Nucleus accumbens (tissue), 56 donors: Measurements from ENCODE around the gene ATG7.
"Not testable (repeated sequence)": the region's sequence is repeated elsewhere in the genome, so short reads cannot be mapped to it uniquely, and the experiment has no call there.

ENCODE experiments used
- DNase-seq, 56 donors: peaks; one replicate each; lab custom pipeline; 2025; lab: John Stamatoyannopoulos, UW

The ATG7 gene

DNA sequence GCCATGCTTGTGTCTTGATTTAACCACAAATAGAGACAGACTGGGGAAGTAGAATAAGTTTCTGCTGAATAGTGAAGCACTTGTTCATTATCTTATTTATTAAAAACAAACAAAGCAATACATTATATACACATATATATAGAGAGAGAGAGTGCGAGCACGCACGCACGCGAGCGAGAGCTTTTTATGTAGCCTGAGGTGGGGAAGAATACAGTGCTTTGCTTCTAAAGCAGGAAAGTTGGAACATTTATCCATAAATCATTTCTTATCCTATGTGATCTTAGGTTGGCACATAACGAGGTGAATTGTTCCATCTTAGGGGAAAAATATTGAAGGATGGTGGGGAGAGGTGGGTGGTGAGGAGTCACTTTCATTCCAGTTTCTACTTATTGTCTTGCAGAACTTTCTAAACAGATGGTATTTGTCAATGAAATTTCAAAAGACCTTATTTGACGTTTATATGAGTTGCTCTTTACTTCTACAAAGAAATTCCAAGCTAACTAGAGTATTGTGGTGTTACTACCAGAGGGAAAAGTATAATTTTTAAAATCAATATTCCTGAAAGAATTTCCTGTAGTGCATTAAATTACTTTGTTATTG lies 110.0 kb downstream of the ATG7 start:
- no peak for DNase-seq

- no peak for DNase-seq
These were observed 111.9 kb downstream of the ATG7 start for GRCh38 chr3:11384074-11384473.

DNA sequence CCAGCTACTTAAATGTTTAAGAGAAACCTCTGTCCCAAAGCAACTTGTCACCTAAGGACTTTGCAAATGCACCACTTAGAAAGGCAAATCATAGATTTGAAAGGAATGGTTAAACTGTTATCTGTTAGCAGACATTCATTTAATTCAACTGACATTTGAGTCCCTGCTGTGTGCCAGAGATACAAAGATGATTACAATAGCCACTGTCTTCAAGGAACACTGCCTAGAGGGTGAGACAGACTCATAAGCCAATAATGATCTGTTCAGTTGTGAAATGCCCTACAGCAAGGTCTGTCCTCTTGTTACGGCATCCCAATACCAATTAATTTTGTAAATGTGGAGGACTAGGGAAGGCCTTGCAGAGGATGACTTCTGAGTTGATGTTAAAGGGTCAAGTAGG lies 113.1 kb downstream of the ATG7 start:
- no peak for DNase-seq

DNA sequence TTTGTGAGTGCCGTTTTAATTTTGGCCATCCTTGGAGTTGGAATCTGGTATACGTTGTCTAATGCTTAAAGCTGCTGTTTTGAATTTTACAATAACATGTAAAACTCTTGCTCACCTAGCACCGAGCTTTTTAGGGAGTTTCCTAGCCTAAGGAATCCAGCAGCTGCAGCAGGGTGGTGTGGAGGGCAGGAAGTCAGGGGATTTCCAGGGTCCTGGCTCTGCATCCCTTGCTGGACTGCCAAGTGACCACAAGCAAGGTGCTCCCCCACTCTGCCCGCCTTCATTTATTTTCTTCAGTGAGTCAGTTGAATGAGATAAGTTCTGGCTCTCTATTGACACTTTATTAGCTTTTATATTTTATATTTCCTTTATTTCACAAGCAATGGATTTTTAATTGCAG lies 113.7 kb downstream of the ATG7 start:
- DNase-seq: no peak

- no peak for DNase-seq
These were observed 114.4 kb downstream of the ATG7 start for GRCh38 chr3:11386465-11387113.

DNA sequence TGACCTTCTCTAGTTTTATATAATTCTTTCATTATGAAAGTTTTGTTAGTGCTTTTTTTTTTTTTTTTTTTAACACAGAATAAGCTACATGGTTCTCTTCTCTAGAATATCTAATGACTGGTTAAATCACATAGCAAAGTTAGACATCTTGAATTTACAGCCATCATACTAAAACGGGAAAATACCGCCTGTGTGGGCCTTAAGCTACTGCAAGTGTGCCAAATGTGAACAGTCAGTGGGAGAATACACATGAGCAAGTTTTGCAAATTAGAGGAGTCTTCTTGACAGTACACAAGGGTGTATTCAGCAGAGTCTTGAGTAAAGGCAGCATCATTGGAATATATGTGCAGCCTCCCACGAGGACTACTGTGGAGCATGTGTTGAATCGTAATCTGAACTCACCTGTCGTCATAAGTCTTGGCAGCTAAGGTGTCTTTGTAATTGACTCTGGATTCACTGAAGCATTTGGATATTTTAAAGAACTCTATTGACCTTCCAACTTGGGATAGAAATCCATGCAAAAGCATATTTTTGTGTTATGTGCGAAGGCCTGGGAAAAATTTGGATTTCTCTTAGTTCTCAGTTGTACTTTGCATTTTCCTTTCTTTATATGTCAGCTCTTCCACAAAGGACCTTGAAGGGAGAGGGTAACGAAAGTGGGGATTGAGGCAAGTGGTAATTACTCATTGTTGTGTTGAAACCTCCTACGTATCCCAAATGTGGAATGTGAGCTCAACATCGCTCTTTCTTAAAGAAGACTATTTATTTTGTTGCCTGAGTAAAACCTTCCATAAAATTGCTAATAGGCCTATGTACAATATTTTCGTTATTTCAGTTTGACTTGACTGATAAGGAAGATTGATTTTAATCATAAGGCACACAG lies 117.4 kb downstream of the ATG7 start:
- DNase-seq: no peak

DNA sequence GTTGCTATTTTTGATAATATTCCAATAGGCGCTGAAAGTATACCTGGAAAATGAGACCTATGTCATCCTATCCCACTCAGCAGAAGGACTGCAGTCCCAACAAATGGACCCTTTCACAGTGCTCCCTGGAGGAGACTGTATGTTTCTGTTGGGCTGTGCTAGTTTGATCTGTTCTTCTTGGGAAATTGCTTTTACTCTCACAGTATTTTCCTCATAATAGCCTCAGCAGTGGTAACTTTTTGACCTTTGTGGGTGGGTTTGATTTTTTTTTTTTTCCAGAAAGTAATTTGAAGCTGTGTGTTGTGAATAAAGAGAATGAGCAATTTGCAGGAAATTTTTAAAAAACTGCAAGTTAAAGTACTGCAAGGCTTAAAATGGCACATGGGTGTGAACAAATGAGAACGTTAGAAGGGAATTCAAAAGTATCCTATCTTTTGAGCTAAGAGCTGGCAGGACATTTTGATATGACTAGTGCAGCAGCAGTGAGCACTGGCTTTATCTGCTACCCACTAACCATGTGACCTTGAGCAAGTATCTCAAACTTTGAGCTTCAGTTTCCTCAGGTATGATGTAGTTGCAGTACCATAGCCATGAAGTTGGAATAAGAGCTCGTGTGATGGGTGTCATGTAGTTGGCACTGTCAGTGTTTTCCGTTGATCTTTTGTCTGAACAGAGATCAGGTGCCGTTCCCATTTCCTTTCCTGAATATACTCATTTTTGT lies 118.4 kb downstream of the ATG7 start:
- no peak for DNase-seq

- DNase-seq: no peak
These were observed 119.1 kb downstream of the ATG7 start for GRCh38 chr3:11391174-11391879.

- DNase-seq: no peak
These were observed 120.0 kb downstream of the ATG7 start for GRCh38 chr3:11392014-11392859.

- DNase-seq: no peak
These were observed 120.6 kb downstream of the ATG7 start for GRCh38 chr3:11392860-11393114.

GRCh38 chr3:11393401-11393800 lies 121.2 kb downstream of the ATG7 start:
- DNase-seq: no peak

DNA sequence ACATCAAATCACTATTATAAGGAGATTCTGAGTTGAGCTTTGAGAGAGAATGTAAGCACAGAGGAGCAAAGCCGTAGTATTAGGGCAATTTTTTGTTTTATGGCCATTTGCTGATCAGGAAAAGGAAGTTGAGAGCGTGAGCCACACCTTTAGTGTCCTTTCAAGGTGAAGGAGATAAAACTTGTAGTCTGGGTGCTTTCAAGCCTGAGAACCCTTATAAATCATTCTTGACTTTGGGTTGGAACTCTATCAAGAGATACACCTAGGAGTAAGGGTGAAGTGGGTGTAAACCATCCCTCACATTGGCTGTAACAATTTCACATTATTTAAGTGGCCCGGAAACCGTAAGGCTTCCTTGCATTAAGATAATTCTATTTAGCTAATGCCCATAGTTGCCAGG lies 122.2 kb downstream of the ATG7 start:
- DNase-seq: no peak

- no peak for DNase-seq
These were observed 128.0 kb downstream of the ATG7 start for GRCh38 chr3:11400213-11400612.

GRCh38 chr3:11401434-11401833 lies 129.2 kb downstream of the ATG7 start:
- DNase-seq: no peak

DNA sequence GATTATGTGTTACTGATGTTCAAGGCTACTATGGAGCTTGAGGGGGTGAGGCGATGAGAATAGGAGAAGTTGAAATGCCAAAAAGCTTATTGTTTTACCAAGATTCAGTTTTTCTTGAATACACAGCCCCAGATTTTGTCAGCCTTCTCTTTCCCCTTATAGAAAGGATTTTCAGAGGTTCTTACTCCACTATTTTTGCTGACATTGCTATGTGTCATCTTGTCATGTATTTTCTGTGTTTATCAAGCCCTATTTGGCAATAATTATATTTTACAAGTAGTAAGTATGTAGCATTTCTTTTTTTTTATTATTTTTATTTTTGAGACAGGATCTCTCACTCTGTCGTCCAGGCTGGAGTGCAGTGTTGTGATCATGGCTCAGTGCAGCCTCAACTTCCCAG lies 133.1 kb downstream of the ATG7 start:
- no peak for DNase-seq

GRCh38 chr3:11407644-11408043 lies 135.4 kb downstream of the ATG7 start:
- no peak for DNase-seq

DNA sequence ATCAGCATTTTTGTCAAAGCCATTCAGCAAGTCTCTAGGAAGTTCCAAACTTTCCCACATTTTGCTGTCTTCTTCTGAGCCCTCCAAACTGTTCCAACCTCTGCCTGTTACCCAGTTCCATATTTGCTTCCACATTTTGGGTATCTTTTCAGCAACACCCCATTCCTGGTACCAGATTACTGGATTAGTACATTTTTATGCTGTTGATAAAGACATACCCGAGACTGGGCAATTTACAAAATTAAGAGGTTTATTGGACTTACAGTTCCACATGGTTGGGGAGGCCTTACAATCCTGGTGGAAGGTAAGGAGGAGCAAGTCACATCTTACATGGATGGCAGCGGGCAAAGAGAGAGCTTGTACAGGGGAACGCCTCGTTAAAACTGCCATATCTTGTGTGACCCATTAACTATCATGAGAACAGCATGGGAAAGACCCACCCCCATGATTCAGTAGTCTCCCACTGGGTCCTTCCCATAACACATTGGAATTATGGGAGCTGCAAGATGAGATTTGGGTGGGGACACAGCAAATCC lies 136.2 kb downstream of the ATG7 start:
- not testable (repeated sequence) for DNase-seq

- no peak for DNase-seq
These were observed 138.4 kb downstream of the ATG7 start for GRCh38 chr3:11410564-11410963.

GRCh38 chr3:11411956-11412355 lies 139.8 kb downstream of the ATG7 start:
- DNase-seq: no peak
